Activated CD4-positive, alpha-beta memory T cell treated with anti-CD3 and anti-CD28 coated beads for 36 hours (primary cell): Measurements from ENCODE around the gene RC3H2. TPM values are rescaled to one million over a fixed set of nuclear protein-coding genes. Genes with fewer than 3 reads are reported as not detected.
"Not testable (repeated sequence)": the region's sequence is repeated elsewhere in the genome, so short reads cannot be mapped to it uniquely, and the experiment has no call there.

Experiments used
- CTCF ChIA-PET: fragments of 350-600 bp; sonication (Branson Sonifier 250); formaldehyde crosslinking; loops from one replicate; lab custom pipeline; 2021; ENCODE audit warnings: antibody characterized with exemption, inconsistent platforms; lab: Charles Lee
- POLR2A ChIA-PET: fragments of 350-600 bp; sonication (Branson Sonifier 250); formaldehyde crosslinking; loops from one replicate; lab custom pipeline; 2021; ENCODE audit warnings: antibody characterized with exemption; lab: Charles Lee
- DNase-seq: peaks from one replicate; pipeline ENCODE4 v3.0.0-alpha.2; 2020
- H3K27ac Mint-ChIP-seq: one replicate; pipeline ENCODE4 v1.8.0; 2021; ENCODE audit warnings: mixed read lengths
- H3K27me3 Mint-ChIP-seq: one replicate; pipeline ENCODE4 v1.8.0; 2021; ENCODE audit warnings: mixed read lengths
- H3K36me3 Mint-ChIP-seq: one replicate; pipeline ENCODE4 v1.8.0; 2021; ENCODE audit warnings: mixed read lengths
- H3K4me1 Mint-ChIP-seq: one replicate; pipeline ENCODE4 v1.8.0; 2021; ENCODE audit warnings: low read depth, mixed read lengths
- H3K4me3 Mint-ChIP-seq: one replicate; pipeline ENCODE4 v1.8.0; 2021; ENCODE audit warnings: mild to moderate bottlenecking, mixed read lengths
- H3K9me3 Mint-ChIP-seq: one replicate; pipeline ENCODE4 v1.8.0; 2021; ENCODE audit warnings: mixed read lengths
- intact Hi-C: fragments of 100-400 bp; cut with micrococcal nuclease; formaldehyde crosslinking; loops from one replicate; pipeline ENCODE4 v1.15.1; 2023
- total RNA-seq, 2 experiments: library from RNA; stranded (reverse); gene quantifications; one replicate each; pipeline ENCODE4 v1.2.3, GENCODE V29; 2021

The RC3H2 gene
- total RNA-seq, 2 experiments from 2014 or later = 27.7 to 27.8 TPM

GRCh38 chr9:122866079-122866478 lies 39.1 kb downstream of the RC3H2 start:
- no peak overlapping the region for H3K27ac Mint-ChIP-seq
- intact Hi-C loops = no loop called here
- peaks cover 15% of the 10 kb centered on the region for H3K36me3 Mint-ChIP-seq
- no peak for DNase-seq
- H3K4me3 Mint-ChIP-seq = no peak overlapping the region
- ChIA-PET POLR2A (no interaction called here), CTCF (no interaction called here)
- peaks cover 3% of the 10 kb centered on the region for H3K4me1 Mint-ChIP-seq
- H3K27me3 Mint-ChIP-seq = no peaks in the 10 kb centered on the region
- H3K9me3 Mint-ChIP-seq = no peaks in the 10 kb centered on the region

DNA sequence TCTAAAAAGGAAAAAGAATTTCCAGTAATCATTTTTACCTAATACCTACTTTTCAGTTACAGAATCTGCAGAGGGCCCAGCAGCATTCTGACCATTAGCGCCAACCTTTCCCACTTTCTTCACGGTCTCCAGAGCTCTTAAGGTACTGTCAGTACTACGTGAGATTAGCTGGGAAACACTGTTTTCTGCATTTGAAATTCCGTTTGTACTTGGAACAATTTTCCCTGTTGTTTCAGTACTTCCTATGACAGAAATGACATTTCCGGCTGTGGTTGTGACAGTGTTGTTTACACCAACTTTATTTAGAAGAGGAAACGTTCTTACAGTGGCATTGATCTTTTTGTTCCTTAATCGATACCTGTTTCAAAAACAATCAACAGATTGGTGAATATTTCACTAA lies 39.9 kb downstream of the RC3H2 start:
- Mint-ChIP-seq H3K36me3 (peaks cover 15% of the 10 kb centered on the region), H3K4me3 (no peak overlapping the region), H3K9me3 (no peaks in the 10 kb centered on the region), H3K27me3 (no peaks in the 10 kb centered on the region), H3K4me1 (peaks cover 3% of the 10 kb centered on the region), H3K27ac (no peak overlapping the region)
- intact Hi-C loops = no loop called here
- DNase-seq = no peak
- CTCF ChIA-PET = no interaction called here
- POLR2A ChIA-PET = no interaction called here

GRCh38 chr9:122863407-122863806 lies 41.8 kb downstream of the RC3H2 start:
- intact Hi-C loops = no loop called here
- POLR2A ChIA-PET = interaction anchor here (0.7 kb wide), 1 partner anchor 26 kb away, joined by 7 read pairs; no protein-coding TSS in a partner anchor
- DNase-seq = no peak
- no peak overlapping the region for H3K4me3 Mint-ChIP-seq
- H3K4me1 Mint-ChIP-seq = peaks cover 6% of the 10 kb centered on the region
- H3K27ac Mint-ChIP-seq = no peak overlapping the region
- no peaks in the 10 kb centered on the region for H3K27me3 Mint-ChIP-seq
- no peaks in the 10 kb centered on the region for H3K9me3 Mint-ChIP-seq
- peaks cover 22% of the 10 kb centered on the region for H3K36me3 Mint-ChIP-seq
- CTCF ChIA-PET = interaction anchor here (1.5 kb wide), 1 partner anchor 19 kb away, joined by 3 read pairs; no protein-coding TSS in a partner anchor

- H3K27me3 Mint-ChIP-seq = no peaks in the 10 kb centered on the region
- no peak overlapping the region for H3K4me3 Mint-ChIP-seq
- peaks cover 29% of the 10 kb centered on the region for H3K36me3 Mint-ChIP-seq
- CTCF ChIA-PET = no interaction called here
- peaks cover 6% of the 10 kb centered on the region for H3K4me1 Mint-ChIP-seq
- no peaks in the 10 kb centered on the region for H3K9me3 Mint-ChIP-seq
- POLR2A ChIA-PET = interaction anchor here (0.6 kb wide), 1 partner anchor 1751 kb away, joined by 4 read pairs; no protein-coding TSS in a partner anchor
- H3K27ac Mint-ChIP-seq = no peak overlapping the region
- intact Hi-C loops = no loop called here
- no peak for DNase-seq
Observed at GRCh38 chr9:122860319-122861142, 44.6 kb downstream of the RC3H2 start.

DNA sequence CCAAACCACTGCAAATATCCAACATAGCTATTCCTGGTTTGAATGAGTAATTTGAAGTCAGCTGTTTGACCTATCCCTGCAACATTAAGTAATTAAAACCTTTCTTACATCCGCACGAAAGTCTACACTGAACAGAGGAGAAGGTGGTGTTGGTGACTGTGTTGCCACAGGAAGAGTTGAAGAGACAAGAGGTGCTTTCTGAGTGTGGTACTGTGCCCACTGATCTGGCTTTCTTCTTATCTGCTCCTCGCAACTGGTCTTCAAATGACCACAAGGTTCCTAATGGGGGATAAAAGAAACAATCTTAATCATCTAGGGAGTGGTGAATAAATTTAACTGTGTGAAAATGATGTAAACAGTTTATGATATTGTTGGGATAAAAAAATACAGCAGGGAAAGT lies 47.3 kb downstream of the RC3H2 start:
- ChIA-PET CTCF (interaction anchor here (0.8 kb wide), 1 partner anchor 133 kb away, joined by 3 read pairs; no protein-coding TSS in a partner anchor), POLR2A (no interaction called here)
- peaks cover 36% of the 10 kb centered on the region for H3K36me3 Mint-ChIP-seq
- DNase-seq = no peak
- no peak overlapping the region for H3K27ac Mint-ChIP-seq
- no peaks in the 10 kb centered on the region for H3K9me3 Mint-ChIP-seq
- H3K4me3 Mint-ChIP-seq = no peak overlapping the region
- intact Hi-C loops = no loop called here
- H3K4me1 Mint-ChIP-seq = peaks cover 3% of the 10 kb centered on the region
- no peaks in the 10 kb centered on the region for H3K27me3 Mint-ChIP-seq

GRCh38 chr9:122852085-122852786 lies 52.9 kb downstream of the RC3H2 start:
- H3K27me3 Mint-ChIP-seq, CTCF ChIA-PET, H3K9me3 Mint-ChIP-seq, H3K27ac Mint-ChIP-seq, H3K4me3 Mint-ChIP-seq, DNase-seq, intact Hi-C loops, POLR2A ChIA-PET: not testable (repeated sequence)
- Mint-ChIP-seq H3K36me3 (peaks cover 32% of the 10 kb centered on the region), H3K4me1 (peaks cover 12% of the 10 kb centered on the region)

- peak overlapping the region; percentile 45 for H3K27ac Mint-ChIP-seq
- peaks cover 23% of the 10 kb centered on the region for H3K36me3 Mint-ChIP-seq
- ChIA-PET POLR2A (interaction anchor here (0.8 to 2.0 kb wide), 3 partner anchors 13 to 65 kb away, joined by 3 to 5 read pairs (median 4); partner anchors contain the start of gene ZBTB6), CTCF (interaction anchor here (0.6 to 1.0 kb wide), 2 partner anchors 41 to 327 kb away, joined by 3 to 5 read pairs; no protein-coding TSS in a partner anchor)
- no peaks in the 10 kb centered on the region for H3K27me3 Mint-ChIP-seq
- intact Hi-C loops = loop anchor here (5.0 kb wide), 1 partner anchor 54 kb away; no protein-coding TSS in a partner anchor
- H3K9me3 Mint-ChIP-seq = no peaks in the 10 kb centered on the region
- no peak overlapping the region for H3K4me3 Mint-ChIP-seq
- DNase-seq = no peak
- H3K4me1 Mint-ChIP-seq = peaks cover 28% of the 10 kb centered on the region
Observed at GRCh38 chr9:122848256-122848943, 56.8 kb downstream of the RC3H2 start.

- Mint-ChIP-seq H3K4me1 (peaks cover 28% of the 10 kb centered on the region), H3K9me3 (no peaks in the 10 kb centered on the region), H3K27me3 (no peaks in the 10 kb centered on the region), H3K36me3 (peaks cover 20% of the 10 kb centered on the region), H3K27ac (peak overlapping the region; percentile 74), H3K4me3 (no peak overlapping the region)
- no peak for DNase-seq
- intact Hi-C loops = loop anchor here (1.0 to 5.0 kb wide), 2 partner anchors 39 to 56 kb away; no protein-coding TSS in a partner anchor
- CTCF ChIA-PET = no interaction called here
- POLR2A ChIA-PET = no interaction called here
Observed at GRCh38 chr9:122846371-122846940, 58.7 kb downstream of the RC3H2 start.

- H3K27me3 Mint-ChIP-seq = no peaks in the 10 kb centered on the region
- H3K4me3 Mint-ChIP-seq = no peak overlapping the region
- no peak overlapping the region for H3K27ac Mint-ChIP-seq
- no peak for DNase-seq
- peaks cover 13% of the 10 kb centered on the region for H3K36me3 Mint-ChIP-seq
- H3K9me3 Mint-ChIP-seq = no peaks in the 10 kb centered on the region
- intact Hi-C loops = loop anchor here (5.0 kb wide), 1 partner anchor 57 kb away; no protein-coding TSS in a partner anchor
- POLR2A ChIA-PET = no interaction called here
- peaks cover 28% of the 10 kb centered on the region for H3K4me1 Mint-ChIP-seq
- CTCF ChIA-PET = interaction anchor here (1.5 kb wide), 1 partner anchor 17 kb away, joined by 3 read pairs; no protein-coding TSS in a partner anchor
Observed at GRCh38 chr9:122845116-122845515, 60.0 kb downstream of the RC3H2 start.

- Mint-ChIP-seq H3K27me3 (no peaks in the 10 kb centered on the region), H3K36me3 (peaks cover 10% of the 10 kb centered on the region), H3K4me3 (no peak overlapping the region), H3K27ac (no peak overlapping the region), H3K9me3 (no peaks in the 10 kb centered on the region), H3K4me1 (peaks cover 25% of the 10 kb centered on the region)
- CTCF ChIA-PET = interaction anchor here (1.1 to 1.5 kb wide), 3 partner anchors 9 to 28 kb away, joined by 3 read pairs; no protein-coding TSS in a partner anchor
- intact Hi-C loops = no loop called here
- POLR2A ChIA-PET = no interaction called here
- no peak for DNase-seq
Observed at GRCh38 chr9:122844137-122844536, 61.0 kb downstream of the RC3H2 start.

DNA sequence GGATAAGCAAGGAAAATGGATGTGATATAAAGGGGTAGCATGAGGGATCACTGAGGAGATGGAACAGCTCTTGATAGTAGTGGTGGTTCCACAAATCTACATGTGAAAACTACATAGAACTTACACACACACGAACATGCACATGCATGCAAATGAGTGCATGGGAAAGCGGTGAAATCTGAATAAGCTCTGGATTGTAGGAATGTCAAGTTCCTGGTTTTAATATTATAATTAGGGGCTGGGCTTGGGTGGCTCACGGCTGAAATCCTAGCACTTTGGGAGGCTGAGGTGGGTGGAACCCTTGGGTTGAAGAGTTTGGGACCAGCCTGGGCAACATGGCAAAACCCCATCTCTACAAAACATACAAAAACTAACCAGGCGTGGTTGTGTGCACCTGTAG lies 63.7 kb downstream of the RC3H2 start:
- no peak overlapping the region for H3K27ac Mint-ChIP-seq

More for the DNA sequence above, 63.7 kb downstream of the RC3H2 start:
- POLR2A ChIA-PET = no interaction called here
- peaks cover 11% of the 10 kb centered on the region for H3K4me1 Mint-ChIP-seq
- CTCF ChIA-PET = interaction anchor here (0.7 kb wide), 1 partner anchor 150 kb away, joined by 3 read pairs; no protein-coding TSS in a partner anchor
- no peaks in the 10 kb centered on the region for H3K27me3 Mint-ChIP-seq
- no peak overlapping the region for H3K4me3 Mint-ChIP-seq
- intact Hi-C loops = no loop called here
- peaks cover 6% of the 10 kb centered on the region for H3K36me3 Mint-ChIP-seq
- H3K9me3 Mint-ChIP-seq = no peaks in the 10 kb centered on the region
- DNase-seq = no peak
